PC-9 (cell line): ENCODE measurements around the gene PWP2. TPM values are rescaled to one million over a fixed set of nuclear protein-coding genes. Genes with fewer than 3 reads are reported as not detected.

Experiments
- BruUV-seq: library from RNA; stranded (reverse); fragments of 400-500 nt; replicated peaks from 2 replicates; lab custom pipeline; 2021; lab: Mats Ljungman, UMichigan
- CTCF ChIA-PET: fragments of 300-600 bp; sonication (Branson Sonifier 250); formaldehyde crosslinking; loops from one replicate; lab custom pipeline; 2022; ENCODE audit warnings: antibody characterized with exemption; lab: Charles Lee
- POLR2A ChIA-PET: fragments of 300-600 bp; sonication (Branson Sonifier 250); formaldehyde crosslinking; loops from one replicate; lab custom pipeline; 2022; ENCODE audit warnings: antibody characterized with exemption; ENCODE audit not compliant: unreplicated experiment; lab: Charles Lee
- DNase-seq, 2 experiments: peaks; one replicate each; pipeline versions ENCODE4 v3.0.0 to v3.0.0-alpha.2; 2015 to 2022; ENCODE audit warnings: mixed read lengths in 1 of 2
- H2AFZ ChIP-seq: fragments of 200-600 bp; sonication (generic); 2 replicates; pipeline ENCODE4 v1.8.1; 2017; ENCODE audit warnings: antibody characterized with exemption
- H3F3A ChIP-seq: fragments of 200-600 bp; sonication (generic); 2 replicates; pipeline ENCODE4 v1.8.1; 2017; ENCODE audit warnings: antibody characterized with exemption, mild to moderate bottlenecking, low read depth; ENCODE audit not compliant: insufficient read depth
- H3K27ac ChIP-seq: fragments of 200-600 bp; sonication (generic); 2 replicates; pipeline ENCODE4 v1.6.1; 2016; ENCODE audit warnings: mixed run types
- H3K27me3 ChIP-seq: fragments of 200-600 bp; sonication (generic); 2 replicates; pipeline ENCODE4 v1.6.1; 2016; ENCODE audit warnings: low read depth, mixed run types; ENCODE audit not compliant: insufficient read depth
- H3K36me3 ChIP-seq: fragments of 200-600 bp; sonication (generic); 2 replicates; pipeline ENCODE4 v1.6.1; 2016; ENCODE audit warnings: low read depth, mixed run types
- H3K4me1 ChIP-seq: fragments of 200-600 bp; sonication (generic); replicated peaks from 2 replicates; pipeline ENCODE4 v1.6.1; 2016; ENCODE audit warnings: mixed run types; ENCODE audit not compliant: insufficient read depth
- H3K4me2 ChIP-seq: fragments of 200-600 bp; sonication (generic); 2 replicates; pipeline ENCODE4 v1.6.1; 2017; ENCODE audit warnings: mixed run types
- H3K4me3 ChIP-seq: fragments of 200-600 bp; sonication (generic); 2 replicates; pipeline ENCODE4 v1.6.1; 2016; ENCODE audit warnings: mixed run types
- H3K79me2 ChIP-seq: fragments of 200-600 bp; sonication (generic); 2 replicates; pipeline ENCODE4 v1.6.1; 2017; ENCODE audit warnings: low read depth, mixed run types
- H3K9me2 ChIP-seq: fragments of 200-600 bp; sonication (generic); 2 replicates; pipeline ENCODE4 v1.8.1; 2017; ENCODE audit warnings: mild to moderate bottlenecking; ENCODE audit not compliant: insufficient read depth
- H3K9me3 ChIP-seq: fragments of 200-600 bp; sonication (generic); 2 replicates; pipeline ENCODE4 v1.8.1; 2016; ENCODE audit warnings: low read depth; ENCODE audit not compliant: insufficient read depth
- H4K20me1 ChIP-seq: fragments of 200-600 bp; sonication (generic); 2 replicates; pipeline ENCODE4 v1.8.1; 2017; ENCODE audit not compliant: insufficient read depth
- CTCF ChIP-seq: fragments of 200-600 bp; sonication (generic); conservative IDR thresholded peaks from 2 replicates; pipeline ENCODE4 v1.6.1; 2017; ENCODE audit warnings: mixed run types, antibody characterized with exemption, mild to moderate bottlenecking, moderate library complexity
- EZH2 ChIP-seq: fragments of 200-600 bp; sonication (generic); IDR thresholded peaks from 2 replicates; pipeline ENCODE4 v1.8.0; 2017; ENCODE audit warnings: antibody characterized with exemption, low read depth
- intact Hi-C: fragments of 100-400 bp; cut with micrococcal nuclease; formaldehyde crosslinking; loops from one replicate; pipeline ENCODE4 v1.10.0; 2022; ENCODE audit not compliant: unreplicated experiment
- total RNA-seq: library from RNA; stranded (reverse); gene quantifications from 2 replicates; pipeline ENCODE4 v1.2.3, GENCODE V29; 2021

The PWP2 gene
- total RNA-seq, 1 experiment from 2014 or later = 22.6 TPM

GRCh38 chr21:44084496-44085241 lies 22.5 kb upstream of the PWP2 start:
- TF ChIP-seq CTCF (no peak), EZH2 (no peak)
- H3K27me3 ChIP-seq = no peaks in the 10 kb centered on the region
- H3K27ac ChIP-seq = no peak overlapping the region
- CTCF ChIA-PET = no interaction called here
- H3K9me2 ChIP-seq = no peaks in the 10 kb centered on the region
- H3K36me3 ChIP-seq = no peaks in the 10 kb centered on the region
- H3K79me2 ChIP-seq = no peaks in the 10 kb centered on the region
- no peak for DNase-seq
- no peaks in the 10 kb centered on the region for H4K20me1 ChIP-seq
- H3F3A ChIP-seq = peaks cover 9% of the 10 kb centered on the region; the same call in 1 of the 2 replicates
- H3K9me3 ChIP-seq = no peaks in the 10 kb centered on the region
- no TSS peak for BruUV-seq
- no peak overlapping the region for H3K4me3 ChIP-seq
- H3K4me1 ChIP-seq = peaks cover 19% of the 10 kb centered on the region
- H3K4me2 ChIP-seq = no peak overlapping the region
- POLR2A ChIA-PET = interaction anchor here (0.6 kb wide), 1 partner anchor 1106 kb away, joined by 3 read pairs; no protein-coding TSS in a partner anchor
- intact Hi-C loops = no loop called here
- no peak overlapping the region for H2AFZ ChIP-seq

- ChIA-PET CTCF (no interaction called here), POLR2A (no interaction called here)
- TF ChIP-seq EZH2 (no peak), CTCF (no peak)
- Histone ChIP-seq H3K9me2 (no peaks in the 10 kb centered on the region), H3K27ac (no peak overlapping the region), H4K20me1 (no peaks in the 10 kb centered on the region), H3K36me3 (no peaks in the 10 kb centered on the region), H2AFZ (no peak overlapping the region), H3K4me2 (no peak overlapping the region), H3K4me1 (peaks cover 19% of the 10 kb centered on the region), H3F3A (peaks cover 9% of the 10 kb centered on the region; the same call in 1 of the 2 replicates), H3K4me3 (no peak overlapping the region), H3K27me3 (no peaks in the 10 kb centered on the region), H3K9me3 (no peaks in the 10 kb centered on the region), H3K79me2 (no peaks in the 10 kb centered on the region)
- BruUV-seq = no TSS peak
- intact Hi-C loops = no loop called here
- DNase-seq = no peak
Measured at GRCh38 chr21:44085491-44086321, 21.5 kb upstream of the PWP2 start.

- Histone ChIP-seq H4K20me1 (no peaks in the 10 kb centered on the region), H2AFZ (no peak overlapping the region), H3K4me2 (no peak overlapping the region), H3K36me3 (no peaks in the 10 kb centered on the region), H3K27ac (no peak overlapping the region), H3K4me3 (no peak overlapping the region), H3K4me1 (peaks cover 19% of the 10 kb centered on the region), H3K9me3 (no peaks in the 10 kb centered on the region), H3K9me2 (no peaks in the 10 kb centered on the region), H3F3A (peaks cover 9% of the 10 kb centered on the region; the same call in 1 of the 2 replicates), H3K27me3 (no peaks in the 10 kb centered on the region), H3K79me2 (no peaks in the 10 kb centered on the region)
- ChIA-PET CTCF (no interaction called here), POLR2A (no interaction called here)
- intact Hi-C loops = no loop called here
- TF ChIP-seq EZH2 (no peak), CTCF (no peak)
- BruUV-seq = no TSS peak
- no peak for DNase-seq
Measured at GRCh38 chr21:44086636-44087425, 20.4 kb upstream of the PWP2 start.
